ENCODE data around the gene MEGF9. TPM values are rescaled to one million over a fixed set of nuclear protein-coding genes. Genes with fewer than 3 reads are reported as not detected.

MEGF9 gene
- polyA plus RNA-seq, 1 of the 3 experiments (the other 2 are of a cell fraction) = 1.8 TPM

- H2AFZ ChIP-seq (ENCODE audit: low read depth) = no peak overlapping the region
- H4K20me1 ChIP-seq (ENCODE audit: insufficient read depth) = no peaks in the 10 kb centered on the region
Observed at GRCh38 chr9:120741701-120742100, 27.4 kb upstream of the MEGF9 start.

GRCh38 chr9:120741191-120741590, 26.9 kb upstream of the MEGF9 start:
- Histone ChIP-seq H3K4me3 (ENCODE audit: low read depth in 2 of 2, low read length in 1 of 2) (no peak overlapping the region), H3K36me3 (replicated peaks in 1 of 2; ENCODE audit: control insufficient read depth in 1 of 2, insufficient read depth in 2 of 2, low read length in 1 of 2) (no peaks in the 10 kb centered on the region), H3K9ac (no peak overlapping the region), H3K9me2 (no peaks in the 10 kb centered on the region), H3K27ac (ENCODE audit: low read depth in 2 of 2, low read length in 1 of 2) (no peak overlapping the region), H3K9me3 (no peaks in the 10 kb centered on the region), H3K79me2 (ENCODE audit: insufficient read depth) (no peaks in the 10 kb centered on the region), H3K4me2 (no peak overlapping the region), H3F3A (replicated peaks; ENCODE audit: insufficient read depth) (peaks cover 10% of the 10 kb centered on the region), H4K20me1 (ENCODE audit: insufficient read depth) (no peaks in the 10 kb centered on the region), H3K4me1 (ENCODE audit: control insufficient read depth in 1 of 2, insufficient read depth in 2 of 2, low read depth in 1 of 2, low read length in 1 of 2) (no peaks in the 10 kb centered on the region), H2AFZ (ENCODE audit: low read depth) (no peak overlapping the region), H3K27me3 (ENCODE audit: insufficient read depth) (no peaks in the 10 kb centered on the region)
- no peak for DNase-seq
- CTCF ChIA-PET = no interaction called here
- POLR2A ChIA-PET = no interaction called here
- WGBS (ENCODE audit: low lambda C conversion rate) = 85% methylated on average over 1 of the region's 1 CpG
- TF ChIP-seq TAF1 (IDR thresholded peaks at IDR 0.05; ENCODE audit: borderline replicate concordance, low read depth, low read length) (no peak), RCOR1 (IDR thresholded peaks at IDR 0.05; ENCODE audit: low read length) (no peak), MAX (IDR thresholded peaks at IDR 0.05; ENCODE audit: low read depth) (no peak), ELF1 (IDR thresholded peaks at IDR 0.05) (no peak), RXRA (IDR thresholded peaks at IDR 0.05; ENCODE audit: borderline replicate concordance, low read depth) (no peak), CHD2 (IDR thresholded peaks at IDR 0.05; ENCODE audit: low read length, partially characterized antibody) (no peak), FOXJ3 (CRISPR knock-in tag; IDR thresholded peaks at IDR 0.05) (no peak), CTCF (IDR thresholded peaks at IDR 0.05) (no peak), EZH2phosphoT487 (IDR thresholded peaks at IDR 0.05; ENCODE audit: borderline replicate concordance, low read depth) (no peak), FOSL2 (IDR thresholded peaks at IDR 0.05; ENCODE audit: borderline replicate concordance, low read depth) (no peak), TEAD4 (IDR thresholded peaks at IDR 0.05; ENCODE audit: borderline replicate concordance, insufficient read depth) (no peak), SMC3 (IDR thresholded peaks at IDR 0.05; ENCODE audit: low read depth, low read length) (no peak), MXI1 (IDR thresholded peaks at IDR 0.05; ENCODE audit: low read depth, low read length) (no peak)

More at GRCh38 chr9:120741701-120742100, 27.4 kb upstream of the MEGF9 start:
- Histone ChIP-seq H3K79me2 (ENCODE audit: insufficient read depth) (no peaks in the 10 kb centered on the region), H3K36me3 (replicated peaks in 1 of 2; ENCODE audit: control insufficient read depth in 1 of 2, insufficient read depth in 2 of 2, low read length in 1 of 2) (no peaks in the 10 kb centered on the region), H3F3A (replicated peaks; ENCODE audit: insufficient read depth) (peaks cover 10% of the 10 kb centered on the region), H3K4me1 (ENCODE audit: control insufficient read depth in 1 of 2, insufficient read depth in 2 of 2, low read depth in 1 of 2, low read length in 1 of 2) (no peaks in the 10 kb centered on the region), H3K4me3 (ENCODE audit: low read depth in 2 of 2, low read length in 1 of 2) (no peak overlapping the region), H3K4me2 (no peak overlapping the region), H3K27me3 (ENCODE audit: insufficient read depth) (no peaks in the 10 kb centered on the region), H3K27ac (ENCODE audit: low read depth in 2 of 2, low read length in 1 of 2) (no peak overlapping the region), H3K9me2 (no peaks in the 10 kb centered on the region), H3K9ac (no peak overlapping the region), H3K9me3 (no peaks in the 10 kb centered on the region)
- DNase-seq = no peak
- 95% methylated on average over 1 of the region's 1 CpG for WGBS (ENCODE audit: low lambda C conversion rate)
- ChIA-PET POLR2A (no interaction called here), CTCF (interaction anchor here (1.2 kb wide), 1 partner anchor 132 kb away, joined by 3 read pairs; no protein-coding TSS in a partner anchor)
- no peak for TF ChIP-seq REST (IDR thresholded peaks at IDR 0.05; ENCODE audit: low read depth, low read length)
- TF ChIP-seq MAX (IDR thresholded peaks at IDR 0.05; ENCODE audit: low read depth) = no peak
- no peak for TF ChIP-seq RAD21 (IDR thresholded peaks at IDR 0.05; ENCODE audit: low read length)
- TF ChIP-seq YY1 (IDR thresholded peaks at IDR 0.05; ENCODE audit: low read depth) = no peak
- TF ChIP-seq FOXJ3 (CRISPR knock-in tag; IDR thresholded peaks at IDR 0.05) = no peak
- no peak for TF ChIP-seq SMC3 (IDR thresholded peaks at IDR 0.05; ENCODE audit: low read depth, low read length)
- no peak for TF ChIP-seq FOXM1 (IDR thresholded peaks at IDR 0.05; ENCODE audit: low read depth)
- TF ChIP-seq POLR2AphosphoS5 (IDR thresholded peaks at IDR 0.05; ENCODE audit: low read depth, low read length) = no peak
- TF ChIP-seq TAF1 (IDR thresholded peaks at IDR 0.05; ENCODE audit: borderline replicate concordance, low read depth, low read length) = no peak
- no peak for TF ChIP-seq MXI1 (IDR thresholded peaks at IDR 0.05; ENCODE audit: low read depth, low read length)
- no peak for TF ChIP-seq RFX5 (IDR thresholded peaks at IDR 0.05; ENCODE audit: low read length)

Measured in SK-N-SH (cell line).